MCF 10A (cell line): Measurements from ENCODE around the gene CPHXL2. TPM values are rescaled to one million over a fixed set of nuclear protein-coding genes. Genes with fewer than 3 reads are reported as not detected.

Experiments
- BruUV-seq: library from RNA; stranded (reverse); fragments of 400-500 nt; replicated peaks from 2 replicates; lab custom pipeline; 2021; lab: Mats Ljungman, UMichigan
- CTCF ChIA-PET: fragments of 300-600 bp; sonication (Branson Sonifier 250); formaldehyde crosslinking; extraction: SDS; loops from one replicate; lab custom pipeline; 2021; ENCODE audit warnings: antibody characterized with exemption, inconsistent platforms; lab: Yijun Ruan, JAX
- POLR2A ChIA-PET: fragments of 300-600, 350-650 bp; sonication (Branson Sonifier 250); formaldehyde crosslinking; extraction: SDS; loops from one replicate; lab custom pipeline; 2020; ENCODE audit warnings: antibody characterized with exemption, inconsistent platforms; lab: Yijun Ruan, JAX
- DNase-seq: peaks from one replicate; pipeline ENCODE4 v3.0.0-alpha.2; 2018; ENCODE audit not compliant: unreplicated experiment
- H3K27ac Mint-ChIP-seq: one replicate; pipeline ENCODE4 v1.8.0; 2022; ENCODE audit warnings: mild to moderate bottlenecking, low read depth, mixed read lengths; ENCODE audit not compliant: unreplicated experiment
- H3K27me3 Mint-ChIP-seq: one replicate; pipeline ENCODE4 v1.8.0; 2022; ENCODE audit warnings: mixed read lengths; ENCODE audit not compliant: insufficient read depth, unreplicated experiment
- H3K36me3 Mint-ChIP-seq: one replicate; pipeline ENCODE4 v1.8.0; 2022; ENCODE audit warnings: mild to moderate bottlenecking, moderate library complexity, mixed read lengths; ENCODE audit not compliant: insufficient read depth, unreplicated experiment
- H3K4me1 Mint-ChIP-seq: one replicate; pipeline ENCODE4 v1.8.0; 2022; ENCODE audit warnings: mixed read lengths; ENCODE audit not compliant: insufficient read depth, unreplicated experiment
- H3K4me3 Mint-ChIP-seq: one replicate; pipeline ENCODE4 v1.8.0; 2022; ENCODE audit warnings: mild to moderate bottlenecking, moderate library complexity, mixed read lengths; ENCODE audit not compliant: unreplicated experiment
- H3K9me3 Mint-ChIP-seq: one replicate; pipeline ENCODE4 v1.8.0; 2022; ENCODE audit warnings: mixed read lengths; ENCODE audit not compliant: unreplicated experiment
- intact Hi-C: fragments of 100-400 bp; cut with micrococcal nuclease; formaldehyde crosslinking; loops from 2 replicates; pipeline ENCODE4 v1.14.1; 2022
- total RNA-seq: library from RNA; stranded (reverse); gene quantifications from 2 replicates; pipeline ENCODE4 v1.2.3, GENCODE V29; 2022
- TF ChIP-seq, protein P1 (sequence below): fragments of 200-600 bp; IDR thresholded peaks from one replicate; pipeline ENCODE4 v1.8.0; 2022; ENCODE audit warnings: antibody characterized with exemption, mild to moderate bottlenecking; ENCODE audit not compliant: unreplicated experiment

CPHXL2 gene
- total RNA-seq, 1 experiment from 2014 or later, result not detected

DNA sequence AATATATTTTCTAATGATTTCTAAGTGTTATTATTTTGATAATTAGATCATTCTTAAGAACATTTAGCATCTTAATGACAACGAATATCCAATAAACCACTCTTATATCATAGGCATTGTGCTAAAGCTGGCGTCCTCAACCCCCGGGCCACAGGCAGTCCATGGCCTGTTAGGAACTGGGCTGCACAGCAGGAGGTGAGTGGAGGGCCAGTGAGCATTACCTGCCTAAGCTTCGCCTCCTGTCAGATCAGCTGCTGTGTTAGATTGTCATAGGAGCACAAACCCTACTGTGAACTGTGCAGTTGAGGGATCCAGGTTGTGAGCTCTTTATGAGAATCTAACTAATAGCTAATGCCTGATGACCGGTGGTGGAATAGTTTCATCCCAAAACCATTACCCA is 20.8 kb upstream of the CPHXL2 start:
- intact Hi-C loops, result no loop called here
- CTCF ChIA-PET, result interaction anchor here (0.5 kb wide), 1 partner anchor 943 kb away, joined by 6 read pairs; no protein-coding TSS in a partner anchor
- no peaks in the 10 kb centered on the region for H3K27me3 Mint-ChIP-seq
- POLR2A ChIA-PET, result interaction anchor here (0.6 kb wide), 1 partner anchor 17 kb away, joined by 3 read pairs; no protein-coding TSS in a partner anchor
- BruUV-seq, result no TSS peak
- H3K9me3 Mint-ChIP-seq, result no peaks in the 10 kb centered on the region
- DNase-seq, result no peak
- no peak overlapping the region for H3K27ac Mint-ChIP-seq
- H3K4me1 Mint-ChIP-seq, result peaks cover under 1% of the 10 kb centered on the region
- H3K36me3 Mint-ChIP-seq, result no peaks in the 10 kb centered on the region
- no peak overlapping the region for H3K4me3 Mint-ChIP-seq
- TF ChIP-seq, protein P1, sequence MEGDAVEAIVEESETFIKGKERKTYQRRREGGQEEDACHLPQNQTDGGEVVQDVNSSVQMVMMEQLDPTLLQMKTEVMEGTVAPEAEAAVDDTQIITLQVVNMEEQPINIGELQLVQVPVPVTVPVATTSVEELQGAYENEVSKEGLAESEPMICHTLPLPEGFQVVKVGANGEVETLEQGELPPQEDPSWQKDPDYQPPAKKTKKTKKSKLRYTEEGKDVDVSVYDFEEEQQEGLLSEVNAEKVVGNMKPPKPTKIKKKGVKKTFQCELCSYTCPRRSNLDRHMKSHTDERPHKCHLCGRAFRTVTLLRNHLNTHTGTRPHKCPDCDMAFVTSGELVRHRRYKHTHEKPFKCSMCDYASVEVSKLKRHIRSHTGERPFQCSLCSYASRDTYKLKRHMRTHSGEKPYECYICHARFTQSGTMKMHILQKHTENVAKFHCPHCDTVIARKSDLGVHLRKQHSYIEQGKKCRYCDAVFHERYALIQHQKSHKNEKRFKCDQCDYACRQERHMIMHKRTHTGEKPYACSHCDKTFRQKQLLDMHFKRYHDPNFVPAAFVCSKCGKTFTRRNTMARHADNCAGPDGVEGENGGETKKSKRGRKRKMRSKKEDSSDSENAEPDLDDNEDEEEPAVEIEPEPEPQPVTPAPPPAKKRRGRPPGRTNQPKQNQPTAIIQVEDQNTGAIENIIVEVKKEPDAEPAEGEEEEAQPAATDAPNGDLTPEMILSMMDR, result no peak

DNA sequence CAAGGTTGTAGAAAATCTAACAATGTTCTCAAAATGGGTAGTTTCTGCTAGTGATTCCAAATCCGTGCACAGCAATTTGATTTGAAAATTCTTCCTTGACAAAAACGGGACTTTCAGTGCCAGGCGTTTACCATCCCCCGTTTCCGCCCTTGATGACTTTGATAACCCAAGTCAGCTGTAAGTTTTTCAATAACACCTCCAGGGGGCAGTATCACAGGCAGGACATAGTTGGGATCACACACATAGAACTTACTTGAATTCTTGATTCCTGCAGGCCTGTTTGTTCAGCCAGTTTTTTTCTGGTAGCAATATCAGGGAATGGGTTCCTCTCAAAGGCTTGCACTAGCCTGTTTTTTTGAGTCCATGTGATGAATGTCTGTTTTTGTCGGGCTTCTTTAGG is 18.9 kb upstream of the CPHXL2 start:
- CTCF ChIA-PET, result interaction anchor here (1.2 to 1.4 kb wide), 2 partner anchors 11 to 68 kb away, joined by 4 to 5 read pairs; no protein-coding TSS in a partner anchor
- TF ChIP-seq, protein P1, result peak; percentile 6
- POLR2A ChIA-PET, result no interaction called here
- intact Hi-C loops, result no loop called here
- Mint-ChIP-seq H3K27me3 (no peaks in the 10 kb centered on the region), H3K4me3 (no peak overlapping the region), H3K4me1 (no peaks in the 10 kb centered on the region), H3K27ac (no peak overlapping the region), H3K9me3 (no peaks in the 10 kb centered on the region), H3K36me3 (no peaks in the 10 kb centered on the region)
- peak; percentile 18 for DNase-seq
- no TSS peak for BruUV-seq

DNA sequence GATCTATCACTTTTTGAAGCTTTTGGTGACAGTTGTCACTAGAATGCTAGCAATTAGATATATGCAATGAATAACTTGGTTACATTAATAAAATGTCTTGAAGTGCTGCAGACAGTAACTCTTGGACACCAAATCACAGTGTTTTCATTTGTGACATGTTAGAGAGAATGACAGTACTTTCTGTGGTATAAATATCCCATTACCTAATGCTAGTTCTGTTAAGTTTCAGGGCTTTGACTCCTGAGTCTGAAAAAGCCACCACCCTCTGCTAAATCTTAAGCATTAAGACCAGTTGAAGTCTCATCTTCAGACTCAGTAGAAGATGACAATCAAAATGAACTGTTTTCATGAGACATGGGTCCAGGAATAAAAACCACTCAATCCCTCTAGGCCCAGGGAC is 10.6 kb upstream of the CPHXL2 start:
- Mint-ChIP-seq H3K36me3 (no peaks in the 10 kb centered on the region), H3K4me1 (no peaks in the 10 kb centered on the region), H3K27me3 (no peaks in the 10 kb centered on the region), H3K27ac (no peak overlapping the region), H3K9me3 (peaks cover 18% of the 10 kb centered on the region), H3K4me3 (no peak overlapping the region)
- DNase-seq, result no peak
- ChIA-PET CTCF (interaction anchor here (0.7 kb wide), 1 partner anchor 530 kb away, joined by 4 read pairs; no protein-coding TSS in a partner anchor), POLR2A (no interaction called here)
- TF ChIP-seq, protein P1, result no peak
- no TSS peak for BruUV-seq
- intact Hi-C loops, result no loop called here

DNA sequence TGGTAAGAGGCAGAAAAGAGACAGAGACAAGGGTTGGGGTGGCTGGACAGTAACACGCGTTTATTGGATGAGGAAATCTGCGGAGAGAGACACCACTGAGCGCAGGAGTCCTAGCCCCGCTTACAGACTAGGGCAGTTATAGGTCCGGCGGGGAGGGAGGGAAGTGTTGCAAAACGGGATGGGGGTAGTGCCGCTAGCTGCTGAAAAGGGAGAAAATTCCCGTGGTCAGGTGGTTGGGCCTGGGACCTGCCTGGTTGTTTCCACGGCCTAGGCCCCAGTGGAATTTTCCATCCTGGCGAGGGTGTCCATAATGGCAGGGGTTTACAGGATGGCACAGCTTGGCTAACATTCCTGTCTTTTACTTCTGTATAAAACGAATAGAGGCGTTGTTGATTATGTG is 5.5 kb upstream of the CPHXL2 start:
- Mint-ChIP-seq H3K27ac (no peak overlapping the region), H3K9me3 (peaks cover 18% of the 10 kb centered on the region), H3K4me3 (no peak overlapping the region), H3K27me3 (no peaks in the 10 kb centered on the region), H3K36me3 (no peaks in the 10 kb centered on the region), H3K4me1 (no peaks in the 10 kb centered on the region)
- ChIA-PET POLR2A (no interaction called here), CTCF (no interaction called here)
- TF ChIP-seq, protein P1, result no peak
- no TSS peak for BruUV-seq
- intact Hi-C loops, result no loop called here
- no peak for DNase-seq
